ENCODE data around the gene PTGES2.

GRCh38 chr9:128106940-128107467 lies 20.5 kb downstream of the PTGES2 start:
- TF ChIP-seq JUNB (CRISPR knock-in tag; IDR thresholded peaks at IDR 0.05; ENCODE audit: borderline replicate concordance) (no peak), NCOR1 (IDR thresholded peaks at IDR 0.05; ENCODE audit: borderline replicate concordance, low read length) (no peak)
